Measurements from ENCODE around the gene DNASE2. TPM values are rescaled to one million over a fixed set of nuclear protein-coding genes. Genes with fewer than 3 reads are reported as not detected.

Gene DNASE2
- polyA plus RNA-seq, 12 donors, result 6.4 to 18.1 (median 8.6) TPM; not detected in 1

DNA sequence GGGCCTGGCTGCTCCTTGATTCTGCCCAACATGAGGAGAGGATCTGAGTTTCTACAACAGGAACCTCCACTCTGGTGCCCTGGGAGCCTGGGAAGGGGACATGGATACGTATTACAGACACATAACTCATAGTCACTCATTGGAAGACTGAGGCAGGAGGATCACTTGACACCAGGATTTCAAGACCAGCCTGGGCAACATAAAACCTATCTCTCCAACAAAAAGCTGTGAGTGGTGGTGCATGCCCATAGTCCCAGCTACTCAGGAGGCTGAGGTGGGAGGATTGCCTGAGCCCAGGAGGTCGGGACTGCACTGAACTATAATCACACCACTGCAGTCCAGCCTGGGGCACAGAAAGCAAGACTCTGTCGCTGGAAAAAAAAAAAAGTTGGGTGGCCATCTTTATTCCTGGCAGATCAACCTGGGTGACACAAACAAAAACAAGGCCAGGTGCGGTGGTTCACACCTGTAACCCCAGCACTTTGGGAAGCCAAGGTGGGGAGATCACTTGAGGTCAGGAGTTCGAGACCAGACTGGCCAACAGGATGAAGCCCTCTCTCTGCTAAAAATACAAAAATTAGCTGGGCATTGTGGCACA is 6.9 kb upstream of the DNASE2 start:
- DNase-seq, result no peak

DNA sequence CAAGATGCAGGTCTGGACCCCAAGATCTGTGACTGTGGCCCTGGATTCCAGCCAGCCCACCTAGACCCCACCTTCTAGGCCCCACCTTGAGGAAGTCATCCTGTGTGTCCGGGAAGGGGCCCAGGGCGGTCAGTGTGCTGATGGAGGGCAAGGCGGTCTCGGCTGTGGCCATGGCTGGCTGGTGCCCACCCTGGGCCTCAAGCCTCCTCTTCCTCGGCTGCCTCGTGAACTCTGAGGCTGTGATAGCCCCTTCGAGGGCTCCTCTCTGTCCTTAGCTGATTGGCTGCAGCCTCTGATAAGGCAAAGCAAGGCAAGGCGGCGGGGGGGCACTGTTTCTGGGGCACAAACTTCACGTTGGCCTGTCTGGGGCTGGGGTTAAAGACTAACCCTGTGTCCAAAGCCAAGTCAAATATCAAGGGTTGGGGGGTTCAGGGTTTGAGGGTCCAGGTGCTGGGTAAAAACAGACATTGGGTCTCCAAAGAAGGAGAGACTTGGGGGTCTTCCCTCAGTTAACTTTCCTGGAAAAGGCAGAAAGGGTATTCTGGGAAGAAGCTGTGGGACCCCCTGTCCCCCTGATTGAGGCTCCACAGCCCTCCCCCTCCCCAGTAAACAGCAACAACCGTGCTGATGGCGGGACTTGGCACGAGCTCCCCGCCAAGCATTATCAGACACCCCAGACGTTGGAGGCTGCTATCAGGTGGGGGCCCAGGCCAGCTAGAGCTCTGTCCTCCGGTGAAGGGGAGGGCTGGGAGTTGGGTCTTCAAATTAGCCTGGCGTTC is 5.9 kb upstream of the DNASE2 start, which contains the start of gene KLF1:
TSS of gene KLF1 (minus strand) at position 233 of the 779 bp plus-strand sequence. CDS start at position 172, 61 bp downstream.
- no peak for DNase-seq

DNA sequence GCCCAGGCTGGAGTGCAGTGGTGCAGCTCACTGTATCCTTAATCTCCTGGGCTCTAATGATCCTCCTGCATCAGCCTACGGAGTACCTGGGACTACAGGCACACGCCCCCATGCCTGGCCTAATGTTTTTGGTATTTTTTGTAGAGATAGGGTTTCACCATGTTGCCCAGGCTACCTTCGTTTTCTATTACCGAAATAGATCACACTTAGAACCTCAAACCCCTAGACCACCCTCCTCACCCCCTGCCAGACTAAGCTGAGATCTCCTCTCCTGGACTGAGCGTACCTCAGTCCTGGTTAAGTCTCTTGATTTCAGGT is 5.4 kb upstream of the DNASE2 start:
- no peak for DNase-seq

DNA sequence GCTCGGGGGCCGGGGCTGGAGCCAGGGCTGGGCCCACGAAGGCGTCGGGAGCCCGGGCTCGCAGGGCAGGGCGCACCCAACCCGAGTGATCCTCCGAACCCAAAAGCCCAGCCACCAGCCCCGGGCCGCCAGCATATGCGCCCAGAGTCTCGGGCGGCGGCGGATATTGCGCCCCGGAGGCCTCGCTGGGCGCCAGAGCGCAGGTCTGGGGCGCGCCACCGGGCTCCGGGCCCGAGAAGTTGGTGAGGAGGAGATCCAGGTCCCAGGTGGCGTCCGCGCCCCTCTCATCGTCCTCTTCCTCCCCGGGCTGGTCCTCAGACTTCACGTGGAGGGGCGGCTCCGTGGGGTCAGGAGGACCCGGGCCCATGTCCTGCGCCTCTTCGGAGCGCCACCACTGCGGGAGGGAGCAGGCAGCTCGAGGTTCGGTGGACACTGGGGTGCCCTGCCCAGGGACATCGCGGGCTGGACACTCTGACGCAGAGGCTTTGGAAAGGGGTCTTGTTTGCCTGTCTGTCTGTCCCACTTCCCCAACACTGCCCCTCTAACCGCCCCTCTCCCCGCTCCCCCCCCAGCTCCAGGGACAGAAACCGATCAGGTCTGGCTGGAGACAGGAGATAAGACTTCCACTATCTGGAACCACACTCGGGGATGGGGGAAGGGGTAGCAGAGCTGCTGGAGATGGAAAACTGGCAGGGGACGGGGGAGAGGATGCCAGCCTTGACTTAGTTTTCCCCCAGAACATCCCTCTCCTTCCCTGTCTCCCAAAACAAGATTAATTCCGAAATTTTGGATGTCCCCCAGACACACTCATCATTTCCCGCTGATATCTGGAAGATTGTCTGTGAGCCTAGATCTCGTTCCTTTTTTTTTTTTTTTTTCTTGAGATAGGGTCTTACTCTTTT is 4.8 kb upstream of the DNASE2 start:
- DNase-seq, result no peak

DNA sequence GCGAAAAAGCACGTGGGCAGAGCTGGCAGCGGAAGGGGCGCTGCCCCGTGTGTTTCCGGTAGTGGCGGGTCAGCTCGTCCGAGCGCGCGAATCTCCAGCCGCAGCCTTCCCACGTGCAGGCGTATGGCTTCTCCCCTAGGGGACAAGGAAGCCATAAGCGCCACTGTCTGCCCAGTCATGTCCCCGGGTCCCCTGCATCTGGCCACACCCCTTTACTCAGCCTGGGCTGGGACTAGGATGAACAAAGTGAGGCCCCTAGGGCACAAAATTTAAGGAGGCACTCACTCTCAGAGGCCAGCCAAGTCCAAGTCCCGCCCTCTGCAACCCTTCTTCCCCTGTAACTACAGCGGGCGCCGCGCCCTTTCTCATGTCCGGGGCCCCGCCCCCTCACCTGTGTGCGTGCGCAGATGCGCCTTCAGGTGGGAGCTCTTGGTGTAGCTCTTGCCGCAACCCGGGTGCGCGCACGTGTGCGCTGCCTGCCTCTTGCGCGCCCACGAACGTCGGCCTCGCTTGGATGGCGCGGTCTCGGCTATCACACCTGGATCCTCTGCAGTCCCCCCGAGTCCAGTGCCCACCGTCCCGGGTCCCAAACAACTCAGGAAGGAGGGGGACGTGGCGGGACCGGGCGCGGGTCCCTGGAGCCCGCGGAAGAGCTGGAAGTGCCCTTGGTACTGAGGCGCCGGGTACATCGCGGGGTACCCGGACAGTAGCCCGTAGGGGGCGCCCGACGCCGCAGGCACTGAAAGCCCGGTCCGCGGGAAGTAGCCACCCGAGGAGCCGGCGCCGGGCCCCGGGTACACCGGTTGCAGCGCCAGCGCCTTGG is 3.9 kb upstream of the DNASE2 start:
- no peak for DNase-seq

DNA sequence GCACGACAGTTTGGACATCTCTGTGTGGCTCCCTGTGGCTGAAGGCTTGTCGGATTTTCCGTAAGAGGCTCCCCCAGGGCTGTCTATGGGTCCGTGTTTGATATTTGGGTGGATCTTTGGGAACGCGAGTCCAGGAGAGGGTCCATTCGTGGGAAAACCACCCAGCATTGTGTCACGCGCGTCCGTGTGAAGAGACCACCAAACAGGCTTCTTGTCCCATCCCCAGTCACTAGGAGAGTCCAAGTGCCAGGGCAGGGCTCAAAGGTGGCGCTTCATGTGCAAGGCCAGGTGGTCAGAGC is 3.3 kb upstream of the DNASE2 start:
- DNase-seq, result no peak

DNA sequence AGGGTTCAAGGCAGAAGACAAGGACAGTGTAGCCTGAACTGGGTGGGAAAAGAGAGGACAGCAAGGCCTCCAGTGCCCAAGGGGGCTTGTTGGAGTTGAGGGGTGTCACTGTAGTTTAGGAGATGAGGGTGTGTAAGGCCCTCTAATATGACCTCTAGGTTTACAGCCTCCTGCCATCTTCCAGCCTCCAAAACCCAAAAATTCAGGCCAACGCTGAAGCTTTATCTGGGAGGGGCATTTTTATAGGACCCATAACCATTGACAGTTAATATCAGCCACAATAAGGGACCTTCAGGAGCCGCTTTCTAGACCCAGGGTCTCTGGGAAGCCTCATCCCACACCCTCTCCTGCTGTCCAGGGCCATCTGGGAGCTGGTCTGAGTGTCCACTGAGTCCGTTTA is 3.0 kb upstream of the DNASE2 start:
- no peak for DNase-seq

DNA sequence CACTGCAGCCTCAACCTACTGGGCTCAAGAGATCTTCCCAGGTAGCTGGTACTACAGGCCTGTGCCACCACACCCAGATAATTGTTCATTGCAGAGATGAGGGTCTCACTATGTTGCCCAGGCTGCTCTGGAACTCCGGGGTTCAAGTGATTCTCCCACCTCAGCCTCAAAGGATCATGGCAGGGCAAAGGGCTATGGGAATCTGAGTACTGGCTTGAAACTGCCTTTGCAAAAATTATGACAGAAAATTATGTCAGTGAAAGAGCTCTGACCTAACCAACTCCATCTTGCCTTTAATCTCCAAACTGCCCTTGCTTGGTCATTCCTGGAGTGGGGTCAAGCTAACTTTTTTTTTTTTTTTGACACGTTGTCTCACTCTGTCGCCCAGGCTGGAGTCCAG is 1.3 kb upstream of the DNASE2 start:
- no peak for DNase-seq

DNA sequence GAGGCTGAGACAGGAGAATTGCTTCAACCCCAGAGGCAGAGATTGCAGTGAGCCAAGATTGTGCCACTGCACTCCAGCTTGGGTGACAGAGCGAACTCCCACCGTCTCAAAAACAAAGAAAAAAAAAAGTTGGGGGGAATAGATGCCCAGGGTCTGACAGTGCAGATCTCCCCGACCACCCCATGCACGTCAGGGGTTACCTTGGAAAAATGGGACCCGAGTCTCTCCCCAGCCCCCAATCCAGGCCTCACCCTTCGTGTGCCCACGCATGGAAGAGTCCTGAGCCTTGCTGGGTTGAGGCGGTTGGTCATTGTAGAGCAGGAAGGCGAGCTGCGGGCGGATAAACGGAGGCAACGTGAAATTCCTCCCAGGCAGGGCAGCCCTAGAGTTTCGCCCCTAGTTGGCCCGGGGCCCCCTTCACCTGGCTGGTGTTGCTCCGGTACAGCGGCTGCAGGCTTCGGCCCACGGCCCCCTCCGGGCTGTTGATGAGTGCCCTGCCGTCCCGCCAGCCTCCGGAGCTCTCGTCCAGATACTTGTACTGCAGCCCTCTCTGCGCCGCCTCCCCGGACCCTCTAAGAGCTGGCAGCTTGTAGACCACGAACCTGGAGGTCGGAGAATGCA is 588 bp downstream of the DNASE2 start:
- DNase-seq, result no peak

DNA sequence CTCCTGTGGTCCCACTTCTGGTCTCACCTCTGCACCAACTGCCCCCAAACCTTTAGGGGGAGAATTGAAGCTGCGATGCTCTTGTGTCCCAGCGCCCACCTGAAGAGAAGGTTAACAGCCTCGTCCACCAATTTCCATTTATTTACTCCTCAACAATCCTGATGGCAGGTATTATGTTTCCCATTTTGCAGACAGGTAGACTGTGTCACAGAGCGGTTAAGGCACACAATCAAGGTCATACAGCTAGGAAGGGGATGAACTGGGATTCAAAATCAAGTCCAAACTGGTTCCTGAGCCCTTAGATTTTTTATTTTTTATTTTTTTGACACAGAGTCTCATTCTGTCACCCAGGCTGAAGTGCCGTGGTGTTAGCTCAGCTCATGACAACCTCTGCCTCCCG is 6.2 kb downstream of the DNASE2 start:
- no peak for DNase-seq

DNA sequence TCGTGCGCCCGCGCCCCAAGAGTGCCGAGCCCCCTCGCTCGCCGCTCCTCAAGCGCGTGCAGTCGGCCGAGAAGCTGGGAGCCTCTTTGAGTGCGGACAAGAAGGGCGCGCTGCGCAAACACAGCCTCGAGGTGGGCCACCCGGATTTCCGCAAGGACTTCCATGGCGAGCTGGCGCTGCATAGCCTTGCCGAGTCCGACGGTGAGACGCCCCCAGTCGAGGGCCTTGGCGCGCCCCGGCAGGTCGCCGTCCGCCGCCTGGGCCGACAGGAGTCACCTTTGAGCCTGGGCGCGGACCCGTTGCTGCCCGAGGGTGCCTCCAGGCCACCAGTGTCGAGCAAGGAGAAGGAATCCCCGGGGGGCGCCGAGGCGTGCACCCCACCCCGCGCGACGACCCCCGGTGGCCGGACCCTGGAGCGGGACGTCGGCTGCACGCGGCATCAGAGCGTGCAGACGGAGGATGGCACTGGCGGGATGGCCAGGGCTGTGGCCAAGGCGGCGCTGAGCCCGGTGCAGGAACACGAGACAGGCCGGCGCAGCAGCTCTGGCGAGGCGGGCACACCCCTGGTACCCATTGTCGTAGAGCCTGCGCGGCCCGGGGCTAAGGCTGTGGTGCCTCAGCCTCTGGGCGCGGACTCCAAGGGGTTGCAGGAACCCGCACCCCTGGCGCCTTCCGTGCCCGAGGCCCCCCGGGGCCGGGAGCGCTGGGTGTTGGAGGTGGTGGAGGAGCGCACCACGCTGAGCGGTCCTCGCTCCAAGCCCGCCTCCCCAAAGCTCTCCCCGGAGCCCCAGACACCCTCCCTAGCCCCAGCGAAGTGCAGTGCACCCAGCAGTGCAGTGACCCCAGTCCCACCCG is 7.1 kb downstream of the DNASE2 start:
- no peak for DNase-seq

DNA sequence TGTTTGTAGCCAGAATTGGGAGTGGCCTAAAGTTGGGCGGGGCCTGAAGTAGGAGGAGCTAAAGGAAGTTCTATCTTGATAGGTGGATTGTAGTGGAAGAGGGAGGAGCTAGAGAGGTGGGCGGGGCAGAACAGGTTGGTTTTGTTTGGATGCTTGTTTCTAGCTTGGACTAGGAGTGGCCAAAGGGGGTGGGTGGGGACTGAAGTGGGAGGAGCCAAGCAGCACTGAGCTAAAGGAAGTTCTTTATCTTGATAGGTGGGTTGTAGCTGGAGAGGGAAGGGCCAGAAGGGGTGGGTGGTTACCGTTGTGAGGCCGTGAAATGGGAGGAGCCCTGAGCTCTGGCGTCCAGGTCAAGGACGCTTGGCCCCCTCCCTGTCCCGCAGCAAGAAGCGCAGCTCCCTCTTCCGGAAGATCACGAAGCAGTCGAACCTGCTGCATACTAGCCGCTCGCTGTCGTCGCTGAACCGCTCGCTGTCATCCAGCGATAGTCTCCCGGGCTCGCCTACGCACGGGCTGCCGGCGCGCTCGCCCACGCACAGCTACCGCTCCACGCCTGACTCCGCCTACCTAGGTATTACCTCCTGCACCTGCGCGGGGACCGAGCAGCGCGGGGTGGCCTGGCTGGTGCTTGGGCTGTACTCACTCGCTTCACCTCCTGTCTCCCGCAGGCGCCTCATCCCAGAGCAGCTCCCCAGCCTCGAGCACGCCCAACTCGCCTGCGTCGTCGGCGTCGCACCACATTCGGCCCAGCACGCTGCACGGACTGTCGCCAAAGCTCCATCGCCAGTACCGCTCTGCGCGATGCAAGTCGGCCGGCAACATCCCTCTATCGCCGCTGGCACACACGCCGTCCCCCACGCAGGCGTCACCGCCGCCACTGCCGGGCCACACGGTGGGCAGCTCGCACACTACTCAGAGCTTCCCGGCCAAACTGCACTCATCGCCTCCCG is 8.0 kb downstream of the DNASE2 start:
- no peak for DNase-seq

DNA sequence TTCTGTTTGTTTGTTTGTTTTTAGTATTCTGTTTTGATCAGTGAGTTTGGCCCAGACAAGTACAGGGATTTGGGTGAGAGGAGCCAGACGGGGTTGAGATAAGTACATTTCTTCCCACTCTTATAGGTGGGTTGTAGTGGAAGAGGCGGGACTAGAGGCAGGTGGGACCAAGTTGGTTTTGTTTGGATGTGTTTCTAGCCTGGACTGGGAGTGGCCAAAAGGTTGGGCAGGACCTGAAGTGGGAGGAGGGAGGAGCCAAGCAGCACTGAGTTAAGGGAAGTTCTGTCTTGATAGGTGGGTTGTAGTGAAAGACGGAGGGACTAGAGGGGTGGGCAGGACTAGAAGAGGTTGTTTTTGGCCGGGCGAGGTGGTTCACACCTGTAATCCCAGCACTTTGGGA is 9.0 kb downstream of the DNASE2 start:
- no peak for DNase-seq

DNA sequence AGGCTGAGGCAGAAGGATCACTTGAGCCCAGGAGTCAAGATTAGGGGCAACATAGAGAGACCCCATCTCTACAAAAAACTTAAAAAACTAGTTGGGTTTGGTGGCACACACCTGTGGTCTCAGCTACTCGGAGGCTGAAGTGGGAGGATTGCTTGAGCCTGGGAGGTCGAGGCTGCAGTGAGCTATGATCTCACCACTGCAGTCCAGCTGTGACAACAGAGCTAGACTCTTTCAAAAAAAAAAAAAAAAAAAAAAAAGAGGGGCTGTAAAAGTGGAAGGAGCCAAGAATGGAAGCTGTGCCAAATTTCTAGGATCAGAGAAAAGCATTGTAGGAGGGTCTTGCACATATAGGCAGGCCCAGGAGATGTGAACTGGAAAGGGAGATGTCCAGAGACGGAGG is 9.6 kb downstream of the DNASE2 start:
- no peak for DNase-seq

DNA sequence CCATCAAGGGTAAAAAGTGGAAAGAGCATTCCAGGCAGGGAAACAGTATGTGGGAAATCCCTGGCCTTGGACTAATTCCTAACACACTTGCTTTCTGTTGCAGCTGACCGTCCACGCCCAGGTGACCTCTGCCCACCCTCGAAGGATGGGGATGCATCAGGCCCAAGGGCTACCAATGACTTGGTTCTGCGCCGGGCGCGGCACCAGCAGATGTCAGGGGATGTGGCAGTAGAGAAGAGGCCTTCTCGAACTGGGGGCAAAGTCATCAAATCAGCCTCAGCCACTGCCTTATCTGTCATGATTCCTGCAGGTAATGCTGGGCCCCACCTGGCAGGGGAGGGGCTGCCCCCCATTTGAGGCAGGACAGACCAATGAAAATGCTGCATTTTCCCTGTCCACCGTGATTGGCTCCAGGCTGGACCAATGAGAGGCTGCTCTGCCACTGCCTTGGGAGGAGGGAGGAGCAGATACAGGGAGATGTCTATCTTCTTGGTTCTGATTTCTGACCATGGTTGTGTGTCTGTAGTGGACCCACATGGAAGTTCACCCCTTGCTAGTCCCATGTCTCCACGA is 12.6 kb downstream of the DNASE2 start:
- no peak for DNase-seq

DNA sequence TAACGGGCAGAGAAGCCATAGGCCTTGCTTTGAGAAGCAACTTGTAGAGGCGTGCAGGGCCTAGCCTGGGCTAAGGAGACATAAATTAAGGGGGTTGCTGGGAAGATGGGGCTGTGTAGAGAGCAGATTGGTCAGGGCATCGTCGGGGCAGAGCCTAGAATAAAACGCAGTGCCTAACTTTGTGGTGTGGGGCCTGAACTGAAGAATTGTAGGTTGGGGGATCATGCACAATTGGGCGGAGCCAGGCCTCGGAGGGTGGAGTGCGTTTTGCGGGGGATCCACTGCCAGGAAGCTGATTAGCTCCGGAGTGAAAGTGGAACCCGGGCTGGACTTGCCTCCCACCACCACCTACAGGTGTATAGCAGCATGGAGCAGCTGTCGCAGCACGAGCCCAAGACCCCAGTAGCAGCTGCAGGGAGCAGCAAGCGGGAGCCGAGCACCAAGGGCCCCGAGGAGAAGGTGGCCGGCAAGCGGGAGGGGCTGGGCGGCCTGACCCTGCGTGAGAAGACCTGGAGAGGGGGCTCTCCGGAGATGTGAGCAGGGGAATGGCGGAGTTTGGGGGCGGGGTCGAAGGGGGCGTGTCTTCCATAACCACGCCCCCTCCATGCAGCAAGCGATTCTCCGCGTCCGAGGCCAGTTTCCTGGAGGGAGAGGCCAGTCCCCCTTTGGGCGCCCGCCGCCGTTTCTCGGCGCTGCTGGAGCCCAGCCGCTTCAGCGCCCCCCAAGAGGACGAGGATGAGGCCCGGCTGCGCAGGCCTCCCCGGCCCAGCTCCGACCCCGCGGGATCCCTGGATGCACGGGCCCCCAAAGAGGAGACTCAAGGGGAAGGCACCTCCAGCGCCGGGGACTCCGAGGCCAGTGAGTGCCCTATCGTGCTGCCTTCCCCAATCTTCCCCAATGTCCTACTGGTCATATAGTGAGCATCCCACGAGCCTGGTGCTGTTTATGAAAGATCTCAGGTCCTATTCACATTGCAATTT is 13.8 kb downstream of the DNASE2 start:
- peak; percentile 63 for DNase-seq

DNA sequence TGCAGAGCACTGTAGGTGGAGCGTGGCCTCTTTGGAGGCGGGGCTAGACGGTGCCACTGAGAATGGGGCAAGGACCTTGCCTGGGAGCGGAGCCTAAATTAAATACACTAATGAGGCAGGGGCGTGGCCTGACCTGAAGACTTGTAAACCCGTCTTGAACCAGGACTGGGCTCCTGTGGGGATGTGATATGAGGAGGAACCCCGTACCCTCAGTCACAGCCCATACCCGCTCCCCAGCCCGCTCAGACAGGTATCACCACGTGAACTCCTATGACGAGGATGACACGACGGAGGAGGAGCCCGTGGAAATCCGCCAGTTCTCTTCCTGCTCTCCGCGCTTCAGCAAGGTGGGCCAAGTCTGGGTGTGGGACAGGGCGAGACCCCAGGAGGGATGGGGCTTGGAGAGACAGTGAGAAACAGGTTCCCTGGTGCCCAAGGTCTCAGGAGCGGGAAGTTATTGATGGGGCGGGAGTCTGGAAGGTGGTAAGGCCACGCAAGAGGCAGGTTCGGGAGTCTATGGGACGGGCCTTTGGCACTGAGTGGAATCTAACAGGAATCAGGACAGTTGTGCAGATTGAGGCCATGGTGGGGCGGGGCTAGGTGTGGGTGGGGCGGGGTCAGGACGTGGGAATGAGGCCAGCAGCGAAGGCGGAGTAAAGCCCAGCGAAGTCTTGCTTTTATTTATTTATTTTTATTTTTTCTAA is 14.7 kb downstream of the DNASE2 start:
- DNase-seq, result no peak
